HG02759 (cell line): ENCODE results near the gene FRZB.

ENCODE experiments used
- ATAC-seq: cut with Tn5 transposase; IDR thresholded peaks from one replicate; pipeline ENCODE4 v1.9.1; 2021; ENCODE audit warnings: mild to moderate bottlenecking, moderate library complexity; ENCODE audit not compliant: unreplicated experiment

The FRZB gene

DNA sequence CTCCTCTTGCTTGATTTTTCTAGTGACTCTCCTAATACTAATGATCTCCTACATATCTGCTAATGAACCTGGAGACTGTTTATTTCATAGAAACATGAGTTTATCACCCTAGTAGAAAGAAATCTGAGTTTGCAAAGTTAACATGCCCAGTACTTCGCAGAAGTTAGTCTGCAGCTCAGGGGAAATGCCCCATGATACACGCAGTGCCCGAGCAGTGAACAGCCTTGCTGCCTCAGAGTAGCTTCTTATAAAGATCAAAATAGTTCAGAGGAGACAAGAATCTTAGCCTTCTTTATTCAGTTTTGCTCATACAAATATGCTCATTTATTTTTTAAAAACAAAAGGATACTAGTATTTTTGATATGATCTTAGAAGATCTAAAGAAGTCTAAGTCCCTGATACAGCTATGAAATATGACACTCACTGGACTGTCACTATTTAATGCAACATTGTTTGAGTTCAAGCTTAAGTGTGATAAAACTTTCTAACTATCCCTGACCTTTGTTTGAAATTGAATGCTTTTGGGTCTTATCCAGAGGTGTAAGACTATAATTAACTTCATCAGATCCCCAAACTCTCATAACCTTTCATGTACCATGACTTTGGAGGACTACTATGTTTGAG lies 20.5 kb downstream of the FRZB start:
- ATAC-seq = no peak

GRCh38 chr2:182836451-182836850 lies 30.0 kb downstream of the FRZB start:
- no peak for ATAC-seq

- no peak for ATAC-seq
These were observed 32.1 kb downstream of the FRZB start for GRCh38 chr2:182834293-182834692.

- ATAC-seq = no peak
These were observed 33.2 kb downstream of the FRZB start for GRCh38 chr2:182833084-182833854.

DNA sequence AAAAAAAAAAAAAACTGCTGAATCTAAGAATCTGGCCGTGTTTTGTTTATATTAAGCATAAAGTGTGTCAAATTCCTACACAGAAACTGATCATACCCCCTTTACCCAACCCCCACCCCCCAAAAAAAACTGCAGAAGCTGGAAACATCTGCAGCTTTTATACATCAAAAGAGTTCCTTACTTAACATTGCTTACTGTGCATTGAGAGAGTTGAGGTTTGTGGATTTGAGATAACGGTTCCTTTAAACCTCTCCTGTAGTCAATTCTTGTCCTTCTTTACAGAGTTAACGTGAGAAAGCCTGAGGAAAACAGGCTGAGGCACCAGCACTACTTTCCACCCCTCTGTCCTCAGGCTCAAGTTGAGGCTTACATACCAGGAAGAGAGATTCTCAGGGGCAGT lies 34.5 kb downstream of the FRZB start:
- no peak for ATAC-seq

DNA sequence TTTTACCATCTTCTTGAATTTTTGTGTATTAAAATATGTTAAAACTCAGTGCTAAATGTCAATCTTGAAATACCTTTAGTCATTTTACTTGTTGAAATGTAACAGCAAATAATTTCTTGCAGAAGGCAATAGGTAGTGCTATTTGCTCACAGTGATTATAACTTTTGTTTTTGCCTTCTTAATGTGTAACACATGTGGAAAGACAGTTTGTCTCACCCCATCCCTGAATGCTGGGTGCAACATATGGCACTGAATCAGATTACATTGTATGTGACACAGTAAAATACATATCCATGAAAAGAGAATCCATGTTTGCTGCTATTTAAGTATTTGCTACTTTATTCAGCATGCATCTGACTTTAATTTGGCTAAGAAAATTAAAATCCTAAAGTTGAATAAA lies 35.3 kb downstream of the FRZB start:
- ATAC-seq = no peak

DNA sequence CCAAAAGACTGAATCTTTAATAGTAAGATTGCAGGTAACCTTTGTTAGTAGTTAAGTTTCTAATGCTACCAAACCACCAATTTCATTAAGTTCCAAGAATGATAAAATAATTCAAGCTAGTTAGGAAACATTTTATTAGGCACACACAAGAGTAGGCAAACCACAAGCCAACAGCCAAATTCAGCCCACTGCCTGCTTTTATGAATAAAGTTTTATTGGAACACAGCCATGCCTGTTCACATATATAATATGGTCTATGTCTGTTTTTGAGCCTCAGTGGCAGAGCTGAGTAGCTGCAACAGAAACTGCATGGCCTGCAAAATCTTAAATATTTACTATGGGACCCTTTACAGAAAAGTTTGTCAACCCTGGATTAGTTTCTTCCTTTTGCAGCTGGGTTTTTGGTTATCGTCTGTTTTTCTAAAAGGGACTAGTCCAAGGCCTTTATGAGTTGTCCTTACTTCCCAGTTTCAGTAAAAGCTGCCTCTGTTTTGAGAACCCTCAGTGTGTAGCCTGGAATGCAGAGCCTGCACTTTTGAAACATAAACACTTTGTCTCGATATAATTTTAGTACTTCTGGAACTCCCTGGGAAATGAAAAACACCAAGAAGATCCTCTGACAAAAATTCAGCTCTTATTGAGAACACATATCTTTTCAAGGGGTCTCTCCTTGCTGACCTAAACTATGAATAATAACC lies 39.1 kb downstream of the FRZB start:
- no peak for ATAC-seq

GRCh38 chr2:182826496-182826895 lies 39.9 kb downstream of the FRZB start:
- ATAC-seq = no peak

DNA sequence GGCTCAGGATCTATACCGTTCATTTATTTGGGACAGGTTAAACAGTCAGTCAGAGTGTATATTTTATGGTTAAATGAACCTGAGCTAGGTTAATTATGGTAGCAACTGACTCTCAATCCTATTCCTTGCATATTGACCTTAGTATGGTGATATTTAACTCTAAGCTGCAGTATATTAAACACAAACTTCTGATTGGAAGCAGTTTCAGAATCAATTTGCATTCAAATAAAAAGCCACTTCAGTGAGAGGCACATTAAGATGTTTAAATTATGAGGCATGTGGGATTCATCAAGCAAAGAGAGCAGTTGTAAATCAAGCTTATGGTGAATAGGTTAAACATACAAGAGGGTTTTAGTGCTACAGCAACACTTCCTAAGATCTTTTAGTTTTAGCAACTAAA lies 40.4 kb downstream of the FRZB start:
- no peak for ATAC-seq

DNA sequence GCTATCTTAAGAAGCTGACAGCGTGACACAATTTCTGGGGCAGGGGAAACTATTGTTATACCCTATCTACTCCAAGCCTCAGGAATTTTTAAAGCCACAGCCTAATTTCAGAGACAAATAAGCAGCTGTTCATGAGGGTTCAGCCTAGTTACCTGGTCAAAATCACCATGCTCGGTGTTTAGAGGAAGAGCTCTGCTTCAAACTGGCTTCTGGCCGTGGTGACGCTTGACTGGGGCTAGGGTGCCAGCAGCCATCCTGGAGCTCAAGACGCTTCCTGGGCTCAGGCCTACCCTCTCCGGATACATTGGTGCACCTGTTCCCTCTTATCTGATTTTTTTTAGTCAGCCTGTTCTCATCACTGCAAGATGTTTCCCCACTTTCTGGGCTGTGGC lies 41.7 kb downstream of the FRZB start:
- ATAC-seq = no peak

- ATAC-seq = no peak
These were observed 42.2 kb downstream of the FRZB start for GRCh38 chr2:182824056-182824766.

DNA sequence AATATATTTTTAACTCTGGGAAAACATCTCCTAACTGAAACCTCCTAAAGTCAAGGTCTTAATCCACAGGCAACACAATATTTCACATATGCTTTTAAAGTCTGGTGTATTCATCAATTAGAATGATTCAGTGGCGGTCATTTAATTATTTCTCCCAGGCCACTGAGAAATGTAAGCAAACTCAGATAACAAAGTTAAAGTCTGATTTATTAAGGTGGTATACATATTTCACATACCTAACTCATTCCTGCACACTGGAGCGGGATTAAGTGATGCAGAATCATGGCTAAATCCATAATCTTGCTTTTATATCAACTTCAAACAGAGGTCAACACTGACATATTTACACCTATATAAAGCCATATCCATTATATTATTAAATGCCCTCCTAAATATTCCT lies 43.7 kb downstream of the FRZB start:
- ATAC-seq = no peak

DNA sequence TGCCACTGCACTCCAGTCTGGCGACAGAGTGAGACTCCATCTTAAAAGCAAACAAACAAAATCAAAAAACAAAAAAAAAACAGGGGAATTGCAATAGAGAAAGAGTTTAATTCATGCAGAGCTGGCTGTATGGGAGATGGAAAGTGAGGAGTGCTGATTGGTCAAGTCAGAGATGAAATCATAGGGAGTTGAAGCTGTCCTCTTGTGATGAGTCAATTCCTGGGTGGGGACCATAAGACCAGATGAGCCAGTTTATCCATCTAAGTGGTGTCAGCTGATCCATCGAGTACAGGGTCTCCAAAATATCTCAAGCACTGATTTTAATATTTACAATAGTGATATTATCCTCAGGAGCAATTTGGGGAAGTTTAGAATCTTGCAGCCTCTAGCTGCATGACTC lies 45.3 kb downstream of the FRZB start:
- ATAC-seq = no peak

DNA sequence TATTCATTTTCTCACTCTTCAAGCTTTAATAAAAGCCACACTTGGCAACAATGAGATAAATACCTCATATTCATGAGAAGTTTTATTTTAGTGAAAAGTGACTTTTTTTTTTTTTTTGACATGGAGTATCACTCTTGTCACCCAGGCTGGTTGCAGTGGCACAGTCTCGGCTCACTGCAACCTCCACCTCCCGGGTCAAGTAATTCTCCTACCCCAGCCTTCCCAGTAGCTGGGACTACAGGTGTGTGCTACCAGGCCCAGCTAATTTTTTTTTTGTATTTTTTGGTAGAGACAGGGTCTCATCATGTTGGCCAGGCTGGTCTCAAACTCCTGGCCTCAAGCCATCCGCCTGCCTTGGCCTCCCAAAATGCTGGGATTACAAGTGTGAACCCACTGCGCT lies 47.0 kb downstream of the FRZB start:
- ATAC-seq = no peak

- no peak for ATAC-seq
These were observed 47.5 kb downstream of the FRZB start for GRCh38 chr2:182818925-182819324.

GRCh38 chr2:182818501-182818900 lies 47.9 kb downstream of the FRZB start:
- no peak for ATAC-seq

- no peak for ATAC-seq
These were observed 48.9 kb downstream of the FRZB start for GRCh38 chr2:182817558-182817957.

DNA sequence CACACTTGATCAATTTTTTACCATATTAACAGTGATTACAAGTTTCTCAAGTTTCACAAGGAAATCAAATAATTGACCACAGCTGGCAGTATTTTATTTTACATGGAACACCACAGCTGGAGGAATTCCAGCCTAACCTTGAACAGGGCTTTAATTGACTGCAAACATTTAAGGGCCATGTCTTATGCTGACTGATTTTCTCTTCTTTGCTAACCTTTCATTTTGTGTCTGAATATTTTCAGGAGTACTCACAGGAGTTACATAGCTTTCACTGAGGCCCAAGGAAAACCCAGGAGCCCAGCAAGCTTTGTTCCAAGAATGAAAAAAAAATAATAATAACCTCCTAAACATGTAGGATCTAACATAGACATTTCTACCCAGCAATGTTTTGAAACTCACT lies 49.6 kb downstream of the FRZB start:
- ATAC-seq = no peak

- ATAC-seq = no peak
These were observed 51.6 kb downstream of the FRZB start for GRCh38 chr2:182814804-182815203.

DNA sequence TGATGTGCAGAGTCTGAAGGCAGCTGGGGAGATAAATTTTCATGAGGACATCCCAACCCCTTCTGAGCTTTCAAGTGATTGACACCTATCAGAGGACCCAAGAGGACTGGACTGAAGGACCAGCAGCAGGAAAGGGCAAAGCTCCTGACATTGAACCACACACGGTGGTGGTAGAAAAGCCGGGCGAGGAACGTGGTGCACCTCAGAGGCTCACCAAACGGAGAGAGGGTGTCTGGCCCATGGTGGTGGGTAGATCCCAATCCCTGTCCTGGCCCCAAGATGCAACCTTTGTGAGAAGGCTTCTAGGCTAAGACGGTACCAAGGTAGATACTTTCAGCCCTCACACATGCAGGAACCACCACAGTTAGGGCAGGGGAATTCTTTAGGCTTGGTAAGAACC lies 52.1 kb downstream of the FRZB start:
- ATAC-seq = no peak

- ATAC-seq = no peak
These were observed 56.4 kb downstream of the FRZB start for GRCh38 chr2:182810087-182810486.

DNA sequence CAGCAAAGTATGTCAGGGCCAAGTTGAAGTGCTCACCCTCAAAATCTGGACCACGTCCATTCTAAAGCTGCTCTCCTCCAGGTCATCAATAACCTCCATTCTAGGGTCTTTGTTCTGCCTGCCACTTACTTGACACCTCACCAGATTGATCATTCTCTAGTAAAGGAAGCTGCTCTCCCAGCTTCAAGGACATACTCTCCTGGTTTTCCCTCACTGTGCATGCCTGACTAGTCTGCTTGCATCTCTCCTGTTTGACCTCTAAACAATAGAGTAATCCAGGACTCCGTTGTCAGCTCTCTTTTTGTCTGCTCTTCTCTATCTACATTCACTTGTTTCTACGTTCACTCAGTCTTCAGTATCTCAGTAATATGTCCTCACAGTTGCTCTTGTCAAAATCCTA lies 59.1 kb downstream of the FRZB start:
- ATAC-seq = no peak
